CD4-positive, alpha-beta T cell treated with Interleukin-4 for 1 hour (primary cell): ENCODE data around the gene ECT2L.
"Not testable (repeated sequence)": the region's sequence is repeated elsewhere in the genome, so short reads cannot be mapped to it uniquely, and the experiment has no call there.

Source experiments
- DNase-seq, 2 donors: peaks; one replicate each; pipeline ENCODE4 v3.0.0-alpha.2; 2020 to 2022

Gene ECT2L

GRCh38 chr6:138865480-138866109 is 69.7 kb downstream of the ECT2L start:
- no peak for DNase-seq

GRCh38 chr6:138868181-138868580 is 72.3 kb downstream of the ECT2L start:
- no peak for DNase-seq

- DNase-seq: no peak
These were observed 73.5 kb downstream of the ECT2L start for GRCh38 chr6:138869398-138869797.

- DNase-seq: no peak
These were observed 77.3 kb downstream of the ECT2L start for GRCh38 chr6:138873191-138873590.

GRCh38 chr6:138882369-138883017 is 86.6 kb downstream of the ECT2L start:
- no peak for DNase-seq

- no peak for DNase-seq
These were observed 89.4 kb downstream of the ECT2L start for GRCh38 chr6:138885156-138885819.

GRCh38 chr6:138891255-138891986 is 95.5 kb downstream of the ECT2L start:
- no peak for DNase-seq

GRCh38 chr6:138896104-138896756 is 100.3 kb downstream of the ECT2L start:
- no peak for DNase-seq

GRCh38 chr6:138897031-138897430 is 101.1 kb downstream of the ECT2L start:
- no peak for DNase-seq

- no peak for DNase-seq
These were observed 111.3 kb downstream of the ECT2L start for GRCh38 chr6:138907167-138907566.

GRCh38 chr6:138909511-138909910 is 113.6 kb downstream of the ECT2L start:
- DNase-seq: no peak

- DNase-seq: no peak
These were observed 114.1 kb downstream of the ECT2L start for GRCh38 chr6:138909975-138910374.

GRCh38 chr6:138912308-138912707 is 116.4 kb downstream of the ECT2L start:
- no peak for DNase-seq

- no peak for DNase-seq
These were observed 118.8 kb downstream of the ECT2L start for GRCh38 chr6:138914701-138915100.

- no peak for DNase-seq
These were observed 125.0 kb downstream of the ECT2L start for GRCh38 chr6:138920906-138921305.

GRCh38 chr6:138923561-138923960 is 127.7 kb downstream of the ECT2L start:
- no peak for DNase-seq

- no peak for DNase-seq
These were observed 129.9 kb downstream of the ECT2L start for GRCh38 chr6:138925806-138926205.

- no peak for DNase-seq
These were observed 130.7 kb downstream of the ECT2L start for GRCh38 chr6:138926579-138926978.

- no peak for DNase-seq
These were observed 135.8 kb downstream of the ECT2L start for GRCh38 chr6:138931660-138932059.

GRCh38 chr6:138936873-138937272 is 141.0 kb downstream of the ECT2L start:
- DNase-seq: not testable (repeated sequence)

- no peak for DNase-seq
These were observed 147.3 kb downstream of the ECT2L start for GRCh38 chr6:138943089-138943625.

GRCh38 chr6:138944412-138944811 is 148.5 kb downstream of the ECT2L start:
- peak in 1 of 2 donors; percentile 35 for DNase-seq

- no peak for DNase-seq
These were observed 149.5 kb downstream of the ECT2L start for GRCh38 chr6:138945354-138945753.
